ENCODE data around the gene ZBTB34.

ZBTB34 gene

GRCh38 chr9:126880226-126880946 is 19.9 kb downstream of the ZBTB34 start:
- TF ChIP-seq CTCF (IDR thresholded peaks at IDR 0.05; ENCODE audit: low read depth, low read length), result no peak
- no peak for DNase-seq (ENCODE audit: extremely low read depth, low read depth)

DNA sequence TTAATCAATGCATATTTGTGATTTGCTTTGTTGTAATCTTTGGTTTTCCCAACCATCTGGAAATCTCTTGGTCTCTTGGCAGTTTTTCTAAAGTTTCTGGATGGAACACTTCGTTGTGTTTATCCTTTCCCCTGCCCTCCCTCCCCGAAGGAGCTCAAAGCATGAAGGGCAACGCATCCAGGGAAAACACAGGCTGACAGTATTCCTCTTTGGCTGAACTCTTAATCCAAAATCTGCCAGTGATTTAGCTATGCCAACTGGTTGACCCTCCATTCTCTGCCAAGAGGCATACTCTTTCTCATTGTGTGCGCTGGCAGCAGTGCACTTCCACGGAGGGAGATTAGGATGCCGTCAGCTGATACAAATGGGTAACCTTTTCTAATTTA is 20.5 kb downstream of the ZBTB34 start:
- no peak for TF ChIP-seq CTCF (IDR thresholded peaks at IDR 0.05; ENCODE audit: low read depth, low read length)
- no peak for DNase-seq (ENCODE audit: extremely low read depth, low read depth)

DNA sequence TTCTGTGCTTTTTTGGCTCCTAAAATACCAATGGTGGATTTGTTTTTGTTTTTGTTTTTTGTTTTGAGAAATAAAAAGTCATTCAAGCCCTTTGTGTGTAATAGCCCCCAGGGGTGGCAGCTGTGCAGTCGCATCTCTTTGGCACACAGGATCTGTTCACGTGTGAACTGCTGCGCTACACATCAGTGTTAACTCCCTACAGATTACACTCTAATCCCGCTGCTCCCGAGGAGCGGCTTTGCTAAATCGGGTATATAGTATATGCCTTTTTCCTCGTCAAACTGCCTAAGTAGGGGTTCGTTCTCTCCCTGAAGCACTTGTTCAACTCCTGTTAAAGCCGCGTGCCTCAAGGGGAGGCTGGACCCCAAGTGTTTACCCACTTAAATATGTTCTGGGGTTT is 22.3 kb downstream of the ZBTB34 start:
- TF ChIP-seq CTCF (IDR thresholded peaks at IDR 0.05; ENCODE audit: low read depth, low read length), result no peak
- DNase-seq (ENCODE audit: extremely low read depth, low read depth), result no peak

GRCh38 chr9:126883636-126884035 is 23.2 kb downstream of the ZBTB34 start:
- no peak for TF ChIP-seq CTCF (IDR thresholded peaks at IDR 0.05; ENCODE audit: low read depth, low read length)
- no peak for DNase-seq (ENCODE audit: extremely low read depth, low read depth)

- DNase-seq (ENCODE audit: extremely low read depth, low read depth), result no peak
Observed at GRCh38 chr9:126885131-126885641, 24.7 kb downstream of the ZBTB34 start.

DNA sequence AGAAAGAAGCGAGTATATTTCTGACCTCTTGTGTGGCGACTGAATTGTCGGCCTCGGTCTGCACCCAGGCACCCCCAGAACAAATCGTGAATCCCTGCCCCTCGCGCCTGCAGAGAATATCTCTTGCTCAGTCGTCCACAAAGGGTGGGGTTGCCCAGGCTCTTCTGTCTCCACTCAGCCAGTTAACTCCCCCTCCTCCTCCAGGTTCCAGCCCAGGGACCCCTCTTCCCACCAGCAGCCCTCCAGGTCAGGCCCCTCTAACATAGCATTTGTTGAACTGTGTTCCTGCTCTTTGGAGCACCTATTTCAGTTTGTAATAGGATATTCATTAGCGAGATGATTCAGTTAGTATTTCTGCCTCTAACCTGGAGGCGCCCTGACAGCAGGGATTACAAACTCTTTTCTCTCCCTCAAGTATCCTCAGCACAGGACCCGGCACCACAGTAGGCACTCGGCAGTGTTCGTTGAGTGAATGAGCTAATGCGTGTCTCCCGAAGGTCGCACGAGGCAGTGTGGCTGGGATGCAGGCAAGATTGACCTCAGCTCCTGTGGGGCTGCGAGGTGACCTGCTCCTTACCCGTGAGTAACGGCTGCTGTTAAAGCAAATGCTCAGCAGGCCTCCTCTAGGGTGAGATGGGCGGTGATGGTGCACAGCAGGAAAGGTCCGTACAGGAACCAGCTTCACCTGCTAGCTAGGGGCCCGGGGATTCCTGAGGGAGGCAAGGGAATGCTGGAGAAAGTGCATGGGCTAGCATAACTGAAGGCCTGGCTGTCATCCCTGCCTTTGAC is 25.8 kb downstream of the ZBTB34 start:
- TF ChIP-seq CTCF (IDR thresholded peaks at IDR 0.05; ENCODE audit: low read depth, low read length), result no peak
- no peak for DNase-seq (ENCODE audit: extremely low read depth, low read depth)

More at GRCh38 chr9:126885131-126885641, 24.7 kb downstream of the ZBTB34 start:
- no peak for TF ChIP-seq CTCF (IDR thresholded peaks at IDR 0.05; ENCODE audit: low read depth, low read length)

DNA sequence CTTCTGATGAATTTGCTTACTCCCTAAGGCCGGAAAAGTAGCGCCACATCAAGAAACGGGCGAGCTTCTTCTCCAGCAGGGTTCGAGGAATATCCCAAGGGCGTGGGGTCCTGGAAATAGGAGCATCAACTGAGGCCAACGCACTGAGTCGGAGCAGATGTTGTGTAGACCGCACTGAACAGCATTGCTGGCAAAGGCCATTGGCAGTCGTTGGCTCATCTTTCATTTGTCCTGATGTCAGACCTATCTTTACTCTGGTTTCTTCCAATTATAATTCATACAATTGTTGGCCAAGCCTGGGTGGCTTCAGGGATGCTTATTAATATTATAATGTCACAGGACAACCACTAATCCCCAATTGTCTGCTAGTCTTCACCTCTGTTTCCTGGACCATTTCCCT is 26.5 kb downstream of the ZBTB34 start:
- TF ChIP-seq CTCF (IDR thresholded peaks at IDR 0.05; ENCODE audit: low read depth, low read length), result no peak
- DNase-seq (ENCODE audit: extremely low read depth, low read depth), result no peak

All from AG09319 (cell line).